ENCODE measurements around the gene CNTNAP2.

DNA sequence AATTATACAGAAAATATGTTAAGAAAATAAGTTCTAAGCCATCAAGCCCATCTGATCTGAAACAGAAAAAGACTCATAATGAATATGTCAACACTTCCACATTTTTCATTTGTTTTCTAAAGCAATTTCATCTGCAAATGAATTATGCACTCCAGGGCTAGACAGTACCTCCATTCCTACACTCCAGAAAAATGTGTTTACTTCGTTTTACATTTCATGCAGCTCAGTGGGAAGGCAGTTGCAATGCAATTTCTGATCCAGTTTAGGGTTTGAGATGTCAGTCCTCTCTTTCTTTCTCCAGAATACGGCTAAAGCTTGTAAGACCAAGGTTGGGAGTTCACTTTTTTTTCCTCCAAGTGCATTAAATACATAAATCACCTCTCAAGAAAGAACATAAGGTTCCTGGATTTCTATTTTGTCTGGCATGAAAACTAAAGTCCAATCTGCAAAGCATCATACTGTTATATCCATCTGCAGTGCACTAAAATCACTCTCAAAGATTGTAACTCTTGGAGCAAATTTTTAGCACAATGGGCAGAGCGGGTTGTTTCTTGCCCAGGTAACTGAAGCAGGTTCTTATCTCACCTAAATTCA is 2125.2 kb downstream of the CNTNAP2 start:
- TF ChIP-seq EZH2 (IDR thresholded peaks at IDR 0.05; ENCODE audit: insufficient read depth, poor library complexity, severe bottlenecking) (no peak), EZH2phosphoT487 (IDR thresholded peaks at IDR 0.05; ENCODE audit: insufficient read depth, low read depth) (no peak)

Data from GM23248 (cell line).